Stimulated activated CD4-positive, alpha-beta T cell treated with anti-CD3 and anti-CD28 coated beads, Interleukin-15, amount 100 ng/mL, for 48 hours (primary cell): Measurements from ENCODE around the gene RBP2.

Experiments
- DNase-seq, 2 donors: peaks; one replicate each; pipeline ENCODE4 v3.0.0-alpha.2; 2020; ENCODE audit warnings: low read depth in 2 of 2

Gene RBP2

DNA sequence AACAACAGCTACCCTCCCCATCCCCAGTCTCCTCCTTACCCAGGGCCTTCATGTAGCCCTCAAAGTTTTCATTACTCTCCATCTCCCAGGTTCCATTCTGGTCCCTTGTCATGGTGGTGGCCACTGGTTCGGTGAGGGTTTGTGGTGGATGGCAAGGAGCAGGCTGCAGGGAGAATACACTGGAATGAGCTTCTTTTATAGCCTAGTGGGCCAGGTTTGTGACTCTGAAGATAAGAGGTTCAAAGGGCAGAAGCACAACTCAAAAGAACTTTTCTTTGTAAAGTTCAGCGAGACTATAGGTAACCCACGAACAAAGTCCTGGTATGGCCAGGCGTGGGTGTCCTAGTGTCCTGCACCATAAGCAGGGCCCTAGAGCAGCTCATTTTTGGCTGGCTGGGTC is at the start of gene RBP2:
Gene RBP2 (minus strand): TSS at position 169 of the 400 bp plus-strand sequence. CDS start 57 bp downstream, at position 112.
- DNase-seq = no peak

- DNase-seq = no peak
Measured at GRCh38 chr3:139524841-139525636, 48.7 kb upstream of the RBP2 start.

DNA sequence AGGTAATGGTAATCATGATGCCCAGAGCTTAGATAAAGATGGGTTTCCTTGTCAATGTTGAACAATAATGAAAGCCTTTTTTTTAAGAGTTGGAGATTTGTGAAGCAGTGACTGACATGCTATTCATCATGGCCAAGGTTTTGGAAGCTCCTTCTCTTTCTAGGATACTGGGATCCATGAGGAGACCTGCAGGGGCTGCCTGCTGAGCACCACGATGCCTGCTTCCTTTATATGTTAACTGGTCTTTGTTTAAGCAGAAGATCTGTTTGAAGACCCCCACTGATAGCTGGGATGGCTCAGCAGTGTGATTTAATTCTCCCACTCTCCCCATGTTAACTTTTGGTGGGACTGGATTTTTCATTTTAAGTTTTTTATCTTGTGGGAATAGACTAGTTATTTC is 47.4 kb upstream of the RBP2 start:
- no peak for DNase-seq

DNA sequence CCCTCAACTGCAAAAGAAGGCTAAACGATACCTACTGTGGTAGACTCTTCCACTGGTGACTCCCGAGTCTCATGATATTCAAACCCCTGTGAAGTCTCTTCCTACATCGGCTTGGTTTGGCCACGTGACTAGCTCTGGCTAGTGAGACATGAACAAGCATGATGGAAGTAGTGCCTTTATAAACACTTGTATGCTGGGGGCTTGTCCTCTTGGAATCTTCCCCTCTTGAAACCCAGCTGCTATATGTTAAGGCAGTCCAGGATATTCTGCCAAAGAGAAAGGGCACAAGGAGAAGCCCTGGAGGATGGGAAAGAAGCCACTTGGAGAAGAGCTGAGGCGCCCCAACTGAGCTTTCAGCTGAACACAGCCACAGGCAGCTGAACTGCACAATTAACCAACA is 46.9 kb upstream of the RBP2 start:
- DNase-seq = no peak

DNA sequence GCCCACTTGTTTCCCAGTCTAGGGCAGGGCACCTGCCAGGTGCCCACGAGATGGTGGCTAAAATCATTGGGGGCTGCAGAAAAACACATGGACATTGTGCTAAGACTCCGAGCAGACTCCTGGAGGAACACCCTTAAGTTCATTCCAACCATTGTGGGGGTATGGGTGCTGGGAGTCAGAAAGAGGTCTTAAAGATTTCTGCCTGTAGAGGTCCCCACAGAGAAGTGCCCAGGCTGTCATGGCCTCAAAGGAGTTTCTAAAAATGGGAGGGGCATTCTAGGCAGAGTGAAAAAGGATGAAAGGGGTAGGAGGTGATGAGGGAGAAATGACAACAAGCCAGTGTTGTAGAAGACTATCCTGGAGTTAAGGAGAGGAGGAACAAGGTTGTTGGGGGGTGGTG is 46.1 kb upstream of the RBP2 start:
- no peak for DNase-seq

DNA sequence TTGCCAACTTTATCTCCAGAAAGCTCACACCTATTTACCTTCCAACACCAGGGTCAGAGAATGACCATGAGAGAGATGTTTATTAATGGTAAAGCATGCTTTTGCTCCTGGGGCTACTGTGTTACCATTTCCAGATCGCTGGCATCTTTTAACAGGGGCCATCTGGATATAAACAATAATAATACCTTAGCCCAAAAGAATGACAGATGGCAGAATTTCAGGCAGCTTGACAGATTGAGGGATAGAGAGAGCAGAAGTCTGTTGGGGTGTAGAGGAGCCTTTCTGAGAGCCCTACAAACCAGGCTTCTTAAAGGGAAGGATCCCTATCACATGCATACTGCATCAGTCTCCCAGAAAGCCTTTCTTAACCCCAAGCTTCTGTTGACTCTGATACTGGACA is 45.5 kb upstream of the RBP2 start:
- no peak for DNase-seq

- no peak for DNase-seq
Measured at GRCh38 chr3:139521144-139521543, 44.8 kb upstream of the RBP2 start.

GRCh38 chr3:139519998-139520737 is 43.9 kb upstream of the RBP2 start:
- no peak for DNase-seq

- DNase-seq = no peak
Measured at GRCh38 chr3:139518926-139519842, 42.9 kb upstream of the RBP2 start.

GRCh38 chr3:139518306-139518705 is 42.0 kb upstream of the RBP2 start:
- no peak for DNase-seq

DNA sequence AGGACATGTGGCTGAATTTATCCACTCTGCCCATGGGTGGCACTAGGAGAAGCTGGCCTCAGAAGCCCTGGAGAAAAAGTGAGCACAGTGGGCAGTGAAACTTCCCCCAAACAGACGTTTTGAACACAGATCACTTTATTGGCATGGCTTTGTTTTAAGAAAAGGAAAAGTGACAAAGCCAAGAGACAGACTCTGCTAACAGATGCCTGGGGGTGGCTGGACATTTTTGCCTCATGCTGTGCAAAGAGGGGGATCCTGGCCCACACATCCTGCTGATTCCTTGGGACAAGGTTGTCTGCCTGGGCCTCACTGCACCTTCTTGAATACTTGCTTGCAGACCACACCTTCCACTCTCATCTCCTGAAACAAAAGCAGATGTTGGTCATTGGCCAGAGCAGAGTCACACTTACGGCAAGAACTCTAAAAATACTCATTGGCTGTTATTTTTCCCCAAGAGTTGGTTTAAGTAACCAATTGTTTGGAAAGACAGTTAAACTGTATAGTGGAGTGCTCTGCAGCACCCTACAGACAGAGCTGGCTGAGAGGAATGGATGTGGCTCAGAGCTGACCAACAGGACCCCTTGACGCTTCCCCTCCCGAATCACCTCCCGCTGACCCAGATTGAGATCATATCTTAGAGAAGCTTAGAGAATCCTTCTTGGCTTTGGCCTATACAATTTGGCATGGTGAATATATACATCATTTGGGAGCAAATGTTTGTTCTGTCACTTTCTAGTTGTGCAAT is 41.2 kb upstream of the RBP2 start:
- no peak for DNase-seq

DNA sequence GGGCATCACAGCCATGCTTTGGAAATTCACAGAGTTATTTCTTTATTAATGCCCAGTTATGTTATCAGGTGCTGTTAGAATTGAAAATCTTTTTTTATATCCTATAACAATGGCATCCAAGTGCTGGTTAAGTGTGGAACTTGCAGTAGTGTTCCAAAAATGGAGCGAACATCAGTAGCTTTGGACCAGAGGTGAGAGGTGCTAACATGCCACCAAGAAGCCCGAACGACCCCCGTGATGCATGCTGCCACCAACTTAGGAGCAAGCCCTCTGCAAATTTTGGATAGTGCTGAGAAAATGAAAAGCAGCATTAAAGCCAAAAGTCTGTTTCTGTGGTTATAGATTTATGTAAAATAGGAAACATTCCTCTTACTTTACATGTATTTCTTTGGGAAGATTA is 38.4 kb upstream of the RBP2 start:
- no peak for DNase-seq

DNA sequence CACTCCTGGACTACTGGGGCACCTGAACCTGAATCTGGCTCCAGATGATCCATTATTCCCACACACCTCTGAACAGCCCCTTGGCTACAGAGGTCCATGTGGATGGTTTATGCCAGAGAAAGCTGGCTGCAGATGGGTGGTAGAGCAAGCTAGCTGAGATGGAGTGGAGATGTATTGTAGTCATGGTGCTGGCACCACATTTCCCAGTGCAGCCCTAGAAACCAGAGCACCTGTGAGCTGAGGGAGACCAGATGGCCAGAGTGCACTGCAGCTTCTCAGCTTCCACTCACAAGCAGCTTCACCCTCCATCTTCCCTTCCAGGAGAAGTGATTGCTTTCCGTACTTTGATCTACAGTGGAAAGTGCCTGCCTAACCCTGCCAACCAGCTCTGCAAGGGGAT is 33.3 kb upstream of the RBP2 start:
- DNase-seq = no peak

DNA sequence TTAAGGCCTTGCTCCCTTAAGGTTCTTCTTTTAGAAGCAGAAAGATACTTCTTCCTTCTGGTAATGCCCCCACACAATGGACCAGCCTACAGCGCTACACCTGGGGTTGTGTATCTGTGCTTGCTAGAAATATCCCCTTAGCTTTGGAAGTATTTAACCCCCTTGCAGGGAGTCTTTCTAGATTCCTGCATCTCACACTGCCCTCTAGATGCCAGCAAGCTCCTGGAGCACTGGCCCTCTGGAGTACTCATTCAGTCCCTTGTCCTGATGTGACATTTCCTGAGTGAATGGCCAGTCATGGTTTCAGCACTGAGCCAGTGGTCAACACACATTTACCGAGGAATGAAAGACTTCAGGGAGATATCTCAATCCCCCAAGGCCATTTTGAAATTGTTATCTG is 30.4 kb upstream of the RBP2 start:
- DNase-seq = no peak

GRCh38 chr3:139505829-139506386 is 29.6 kb upstream of the RBP2 start:
- DNase-seq = no peak

- no peak for DNase-seq
Measured at GRCh38 chr3:139499536-139499935, 23.2 kb upstream of the RBP2 start.

GRCh38 chr3:139493826-139494385 is 17.6 kb upstream of the RBP2 start:
- DNase-seq = no peak

DNA sequence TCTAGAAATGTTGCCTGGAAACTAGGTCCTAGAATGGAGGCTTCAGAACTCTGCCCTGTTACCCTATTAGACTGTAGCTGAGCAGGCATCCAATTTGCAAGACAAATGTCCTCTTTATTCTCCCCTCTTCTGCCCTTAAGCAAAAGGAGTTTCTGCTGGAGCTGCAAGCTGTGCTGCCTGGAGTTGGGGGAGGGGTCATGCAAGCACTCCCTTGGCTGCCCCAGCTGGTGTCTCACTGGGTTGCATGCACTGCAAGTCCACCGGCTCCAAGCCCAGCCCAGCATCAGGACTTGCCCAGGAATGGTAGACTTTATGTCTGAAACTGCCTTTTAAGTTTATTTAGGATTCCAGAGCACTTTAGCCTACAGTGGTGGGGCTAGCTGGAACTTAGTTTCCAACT is 15.7 kb upstream of the RBP2 start:
- no peak for DNase-seq

- DNase-seq = no peak
Measured at GRCh38 chr3:139491027-139491700, 14.8 kb upstream of the RBP2 start.

DNA sequence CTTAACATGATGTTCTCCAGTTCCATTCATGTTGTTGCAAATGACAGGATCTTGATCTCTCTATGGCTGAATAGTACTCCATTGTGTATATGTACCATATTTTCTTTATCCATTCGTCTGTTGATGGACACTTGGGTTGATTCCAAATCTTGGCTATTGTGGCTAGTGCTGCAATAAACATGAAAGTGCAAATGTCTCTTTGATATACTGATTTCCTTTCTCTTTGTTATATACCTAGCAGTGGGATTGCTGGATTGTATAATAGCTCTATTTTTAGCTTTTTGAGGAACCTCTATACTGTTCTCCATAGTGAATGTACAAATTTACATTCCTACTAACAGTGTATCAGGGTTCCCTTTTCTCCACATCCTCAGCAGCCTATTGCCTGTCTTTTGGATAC is 5.9 kb upstream of the RBP2 start:
- DNase-seq = no peak
